ENCODE data around the gene NEAT1. TPM values are rescaled to one million over a fixed set of nuclear protein-coding genes. Genes with fewer than 3 reads are reported as not detected.

The NEAT1 gene
- total and polyA plus RNA-seq, 9 of the 15 experiments (the other 6 are each of a cell fraction or from before 2014, with no cell fraction given): 20.1 to 389 (median 62.8) TPM

DNA sequence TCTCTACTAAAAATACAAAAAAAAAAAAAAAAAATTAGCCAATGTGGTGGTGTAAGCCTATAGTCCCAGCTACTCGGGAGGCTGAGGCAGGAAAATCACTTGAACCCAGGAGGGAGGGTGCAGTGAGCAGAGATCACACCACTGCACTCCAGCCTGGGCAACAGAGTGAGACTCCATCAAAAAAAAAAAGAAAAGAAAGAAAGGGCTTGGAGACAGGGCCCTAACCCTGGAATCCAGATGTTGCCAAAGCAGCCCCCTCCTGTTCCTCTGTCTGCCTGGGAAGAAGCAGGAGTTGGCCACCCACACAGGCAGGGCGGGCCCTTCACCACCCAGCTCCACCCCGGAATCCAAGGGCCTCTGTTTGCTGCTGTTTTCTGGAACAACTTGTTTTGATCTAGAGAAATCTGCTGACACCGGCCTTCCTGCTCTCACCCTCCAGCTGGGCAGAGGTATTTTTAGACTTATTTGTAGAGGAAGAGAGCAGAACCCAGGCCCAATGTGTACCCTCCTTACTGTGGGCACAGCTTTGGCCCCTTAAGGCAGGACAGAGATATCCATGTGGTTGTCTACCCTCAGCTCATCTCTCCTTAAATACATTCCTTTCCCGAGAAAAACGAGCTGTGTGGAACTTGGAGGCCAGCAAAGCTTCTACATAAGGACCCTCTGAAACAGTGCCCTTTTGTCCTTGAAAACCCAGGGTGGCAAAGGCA lies 2.7 kb upstream of the NEAT1 start (continued):
- TF ChIP-seq MTA3 (IDR thresholded peaks at IDR 0.05; ENCODE audit: borderline replicate concordance) (peak; percentile 61), MTA1 (IDR thresholded peaks at IDR 0.05; ENCODE audit: borderline replicate concordance) (peak; percentile 52; the same call in 1 of the 2 replicates), MLLT1 (IDR thresholded peaks at IDR 0.05) (peak; percentile 93), LARP7 (IDR thresholded peaks at IDR 0.05) (0 out of 2 replicates have a peak, but pooled peaks have one; percentile 69), AFF1 (IDR thresholded peaks at IDR 0.05; ENCODE audit: low read depth in 1 of 2, partially characterized antibody in 2 of 2) (peak in 1 of 2 experiments; percentile 77), THRB (CRISPR knock-in tag; conservative IDR thresholded peaks at IDR 0.05) (0 out of 2 replicates have a peak, but pooled peaks have one; percentile 25), BCOR (IDR thresholded peaks at IDR 0.05) (peak; percentile 28; the same call in 1 of the 2 replicates), ZNF239 (CRISPR knock-in tag; IDR thresholded peaks at IDR 0.05) (no peak), EGR1 (conservative IDR thresholded peaks at IDR 0.05) (peak; percentile 94), SRSF3 (IDR thresholded peaks at IDR 0.05; ENCODE audit: insufficient read depth, low read length) (no peak), TEAD2 (tag; IDR thresholded peaks at IDR 0.05) (0 out of 2 replicates have a peak, but pooled peaks have one; percentile 19), MYC (IDR thresholded peaks at IDR 0.05; ENCODE audit: low read depth, low read length) (no peak), MYC (CRISPR knock-in tag; IDR thresholded peaks at IDR 0.05; ENCODE audit: borderline replicate concordance, low read depth) (no peak), MTF1 (CRISPR knock-in tag; IDR thresholded peaks at IDR 0.05; ENCODE audit: borderline replicate concordance) (no peak), ZNF584 (CRISPR knock-in tag; IDR thresholded peaks at IDR 0.05; ENCODE audit: low read depth) (no peak), ZNF41 (CRISPR knock-in tag; conservative IDR thresholded peaks at IDR 0.05) (peak; percentile 34; the same call in 1 of the 2 replicates), XRCC4 (IDR thresholded peaks at IDR 0.05; ENCODE audit: extremely low read depth, insufficient read depth, insufficient read length) (no peak), SRF (CRISPR knock-in tag; IDR thresholded peaks at IDR 0.05) (peak in 1 of 2 experiments; percentile 34; a peak in 1 of 4 replicates), ZNF583 (CRISPR knock-in tag; IDR thresholded peaks at IDR 0.05) (peak; percentile 81)
- TF ChIP-seq, protein P1, sequence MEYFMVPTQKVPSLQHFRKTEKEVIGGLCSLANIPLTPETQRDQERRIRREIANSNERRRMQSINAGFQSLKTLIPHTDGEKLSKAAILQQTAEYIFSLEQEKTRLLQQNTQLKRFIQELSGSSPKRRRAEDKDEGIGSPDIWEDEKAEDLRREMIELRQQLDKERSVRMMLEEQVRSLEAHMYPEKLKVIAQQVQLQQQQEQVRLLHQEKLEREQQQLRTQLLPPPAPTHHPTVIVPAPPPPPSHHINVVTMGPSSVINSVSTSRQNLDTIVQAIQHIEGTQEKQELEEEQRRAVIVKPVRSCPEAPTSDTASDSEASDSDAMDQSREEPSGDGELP (CRISPR knock-in tag; IDR thresholded peaks at IDR 0.05; ENCODE audit: borderline replicate concordance): peak; percentile 74; the same call in 1 of the 2 replicates

Data from K562 (cell line).